CD14-positive monocyte (primary cell): ENCODE measurements around the gene NOBOX. TPM values are rescaled to one million over a fixed set of nuclear protein-coding genes. Genes with fewer than 3 reads are reported as not detected.
"Not testable (repeated sequence)": the region's sequence is repeated elsewhere in the genome, so short reads cannot be mapped to it uniquely, and the experiment has no call there.

Experiments
- DNase-seq, 3 donors: peaks; one replicate each; pipeline ENCODE4 v3.0.0-alpha.2; 2011 to 2022
- H2AFZ ChIP-seq: 2 replicates; pipeline ENCODE4 v1.6.0; 2012; ENCODE audit warnings: mild to moderate bottlenecking, low read depth, low read length, inconsistent platforms; ENCODE audit not compliant: insufficient read depth, poor library complexity, severe bottlenecking
- H3K27ac ChIP-seq, 2 donors: 1 replicate in 1 of 2; 2 replicates in 1 of 2; pipeline ENCODE4 v1.5.1; 2012 to 2013; ENCODE audit warnings: low read length in 2 of 2, control low read depth in 1 of 2, inconsistent platforms in 1 of 2, low read depth in 1 of 2, mild to moderate bottlenecking in 1 of 2
- H3K27me3 ChIP-seq, 2 donors: one replicate each; pipeline versions ENCODE4 v1.6.0 to v1.6.1; 2011 to 2013; ENCODE audit warnings: low read length in 2 of 2; ENCODE audit not compliant: control insufficient read depth in 2 of 2, insufficient read depth in 2 of 2
- H3K36me3 ChIP-seq, 2 donors: replicated peaks in 1 of 2; 1 replicate in 1 of 2; 2 replicates in 1 of 2; pipeline versions ENCODE4 v1.5.1 to v1.6.1; 2012 to 2013; ENCODE audit warnings: low read length in 2 of 2, control low read depth in 1 of 2, inconsistent platforms in 1 of 2, mild to moderate bottlenecking in 1 of 2; ENCODE audit not compliant: insufficient read depth in 2 of 2, control insufficient read depth in 1 of 2
- H3K4me1 ChIP-seq, 2 donors: 1 replicate in 1 of 2; 2 replicates in 1 of 2; pipeline versions ENCODE4 v1.5.1 to v1.6.1; 2012 to 2013; ENCODE audit warnings: low read length in 2 of 2, control low read depth in 1 of 2, inconsistent platforms in 1 of 2, mild to moderate bottlenecking in 1 of 2, moderate library complexity in 1 of 2; ENCODE audit not compliant: insufficient read depth in 2 of 2, control insufficient read depth in 1 of 2
- H3K4me2 ChIP-seq: replicated peaks from 2 replicates; pipeline ENCODE3; 2012; ENCODE audit warnings: low read length, moderate library complexity, mild to moderate bottlenecking; ENCODE audit not compliant: poor library complexity, severe bottlenecking; ENCODE audit errors: extremely low read depth
- H3K4me3 ChIP-seq, 3 experiments: fragments of 200-600 bp in 1 of 3; sonication (generic) in 1 of 3; replicated peaks in 1 of 3; 1 replicate in 2 of 3; 2 replicates in 1 of 3; pipeline ENCODE4 v1.5.1; 2011 to 2013; ENCODE audit warnings: low read length in 3 of 3, mild to moderate bottlenecking in 3 of 3, control low read depth in 2 of 3, low read depth in 2 of 3, inconsistent platforms in 1 of 3, moderate library complexity in 1 of 3
- H3K79me2 ChIP-seq: 2 replicates; pipeline ENCODE4 v1.6.0; 2012; ENCODE audit warnings: mild to moderate bottlenecking, control low read depth, inconsistent platforms, low read length, moderate library complexity; ENCODE audit not compliant: insufficient read depth
- H3K9ac ChIP-seq: 2 replicates; pipeline ENCODE4 v1.6.0; 2017; ENCODE audit warnings: low read length, mild to moderate bottlenecking; ENCODE audit not compliant: insufficient read depth, poor library complexity, severe bottlenecking
- H3K9me3 ChIP-seq, 2 donors: replicated peaks in 1 of 2; 1 replicate in 1 of 2; 2 replicates in 1 of 2; pipeline versions ENCODE4 v1.5.1 to v1.6.1; 2012 to 2013; ENCODE audit warnings: low read length in 2 of 2, control low read depth in 1 of 2; ENCODE audit not compliant: control insufficient read depth in 1 of 2, insufficient read depth in 1 of 2
- H4K20me1 ChIP-seq: 2 replicates; pipeline ENCODE4 v1.6.0; 2012; ENCODE audit warnings: mild to moderate bottlenecking, low read length, control low read depth, moderate library complexity; ENCODE audit not compliant: insufficient read depth
- H3K27ac Mint-ChIP-seq, 7 donors: one replicate each; pipeline ENCODE4 v1.8.0; 2020; ENCODE audit warnings: mild to moderate bottlenecking in 7 of 7, mixed read lengths in 7 of 7, moderate library complexity in 6 of 7, inconsistent platforms in 2 of 7
- H3K27me3 Mint-ChIP-seq, 3 donors: one replicate each; pipeline ENCODE4 v1.8.0; 2021 to 2022; ENCODE audit warnings: low read depth in 3 of 3, mild to moderate bottlenecking in 3 of 3, mixed read lengths in 3 of 3, moderate library complexity in 3 of 3, inconsistent platforms in 1 of 3
- H3K36me3 Mint-ChIP-seq, 2 donors: one replicate each; pipeline ENCODE4 v1.8.0; 2020; ENCODE audit warnings: mixed read lengths in 2 of 2, inconsistent platforms in 1 of 2, mild to moderate bottlenecking in 1 of 2
- H3K4me1 Mint-ChIP-seq: one replicate; pipeline ENCODE4 v1.8.0; 2020; ENCODE audit warnings: mild to moderate bottlenecking, mixed read lengths
- H3K4me3 Mint-ChIP-seq, 2 donors: one replicate each; pipeline ENCODE4 v1.8.0; 2020; ENCODE audit warnings: mild to moderate bottlenecking in 2 of 2, mixed read lengths in 2 of 2, moderate library complexity in 1 of 2
- H3K9me3 Mint-ChIP-seq, 7 donors: one replicate each; pipeline ENCODE4 v1.8.0; 2020 to 2022; ENCODE audit warnings: mixed read lengths in 7 of 7, mild to moderate bottlenecking in 6 of 7, moderate library complexity in 6 of 7, inconsistent platforms in 2 of 7
- WGBS: methylation state at CpG from one replicate; pipeline ENCODE4 v1.1.5; 2013; ENCODE audit warnings: missing lambda C conversion rate; ENCODE audit not compliant: insufficient coverage; 5-methylcytosine and 5-hydroxymethylcytosine counted together
- intact Hi-C, 2 donors: fragments of 100-400 bp; cut with micrococcal nuclease; formaldehyde crosslinking; loops; one replicate each; pipeline versions ENCODE4 v1.15.0 to v1.15.1; 2023
- polyA plus RNA-seq, 3 donors: library from polyadenylated mRNA; depleted of rRNA in 1 of 3; unstranded in 2 of 3; stranded (reverse) in 1 of 3; fragments of 300-500 nt in 2 of 3; fragments of >200 nt in 1 of 3; fragmentation: Illumina TruSeq in 2 of 3; gene quantifications; 1 replicate in 2 of 3; 2 replicates in 1 of 3; pipeline ENCODE4 v1.2.3, GENCODE V29; 2012 to 2021

Gene NOBOX
- polyA plus RNA-seq, 3 donors: not detected

GRCh38 chr7:144362061-144362460, 41.4 kb downstream of the NOBOX start:
- no CpG with 5 or more reads among the region's 3 CpGs for WGBS
- H3K9me3 ChIP-seq, H2AFZ ChIP-seq, H3K4me2 ChIP-seq, H3K4me3 ChIP-seq, H3K4me1 ChIP-seq, H3K36me3 ChIP-seq, H3K27ac Mint-ChIP-seq, H4K20me1 ChIP-seq, DNase-seq, H3K27ac ChIP-seq, H3K36me3 Mint-ChIP-seq, H3K4me1 Mint-ChIP-seq, H3K9ac ChIP-seq, H3K79me2 ChIP-seq, H3K27me3 Mint-ChIP-seq, H3K9me3 Mint-ChIP-seq, H3K27me3 ChIP-seq, intact Hi-C loops, H3K4me3 Mint-ChIP-seq: not testable (repeated sequence)

- H3K27me3 ChIP-seq, DNase-seq, H3K27ac ChIP-seq, H3K79me2 ChIP-seq, H3K4me2 ChIP-seq, H2AFZ ChIP-seq, H3K4me3 ChIP-seq, H4K20me1 ChIP-seq, H3K27me3 Mint-ChIP-seq, H3K4me1 ChIP-seq, H3K36me3 Mint-ChIP-seq, H3K36me3 ChIP-seq, H3K9me3 Mint-ChIP-seq, H3K4me1 Mint-ChIP-seq, H3K27ac Mint-ChIP-seq, H3K9me3 ChIP-seq, intact Hi-C loops, H3K9ac ChIP-seq, H3K4me3 Mint-ChIP-seq: not testable (repeated sequence)
- no CpG with 5 or more reads among the region's 11 CpGs for WGBS
Measured at GRCh38 chr7:144356860-144357259, 46.6 kb downstream of the NOBOX start.

GRCh38 chr7:144356185-144356584, 47.3 kb downstream of the NOBOX start:
- H3K4me3 Mint-ChIP-seq, H3K4me1 Mint-ChIP-seq, H4K20me1 ChIP-seq, H3K4me2 ChIP-seq, H3K27ac Mint-ChIP-seq, intact Hi-C loops, H3K27me3 ChIP-seq, H3K36me3 Mint-ChIP-seq, H3K27ac ChIP-seq, H3K79me2 ChIP-seq, H3K9me3 ChIP-seq, H3K27me3 Mint-ChIP-seq, H3K9me3 Mint-ChIP-seq, H3K36me3 ChIP-seq, H3K9ac ChIP-seq, DNase-seq, H3K4me1 ChIP-seq, H3K4me3 ChIP-seq, H2AFZ ChIP-seq: not testable (repeated sequence)
- no CpG with 5 or more reads among the region's 6 CpGs for WGBS

GRCh38 chr7:144355176-144355822, 48.2 kb downstream of the NOBOX start, which contains the start of gene ARHGEF5:
Gene ARHGEF5, plus strand, starts transcription at chr7:144355402. Its CDS starts 7,268 bp downstream, at chr7:144362670.
- H3K4me1 Mint-ChIP-seq, H3K79me2 ChIP-seq, H3K9me3 ChIP-seq, H4K20me1 ChIP-seq, H3K36me3 ChIP-seq, H3K9ac ChIP-seq, H3K4me2 ChIP-seq, H3K4me3 ChIP-seq, H2AFZ ChIP-seq, DNase-seq, H3K27ac ChIP-seq, intact Hi-C loops, H3K4me1 ChIP-seq, H3K9me3 Mint-ChIP-seq, H3K36me3 Mint-ChIP-seq, H3K27me3 ChIP-seq, H3K27me3 Mint-ChIP-seq: not testable (repeated sequence)
- H3K4me3 Mint-ChIP-seq: peak within 1 kb of the TSS; percentile 78 to 93
- no CpG with 5 or more reads among the region's 50 CpGs for WGBS
- peak within 1 kb of the TSS in 1 of 7 donors; percentile 30 for H3K27ac Mint-ChIP-seq
